ENCODE results near the gene PTPRD. TPM values are rescaled to one million over a fixed set of nuclear protein-coding genes. Genes with fewer than 3 reads are reported as not detected.

Gene PTPRD
- polyA plus RNA-seq, 1 donor from 2014 or later = not detected

GRCh38 chr9:8613346-8613825 is 1999.4 kb downstream of the PTPRD start:
- peaks cover 0 to 3% (median 0%) of the 10 kb centered on the region in 3 donors for H3K9me3 Mint-ChIP-seq
- H3K27ac Mint-ChIP-seq = no peak overlapping the region
- no peaks in the 10 kb centered on the region for H3K27me3 Mint-ChIP-seq
- no peaks in the 10 kb centered on the region for H3K36me3 Mint-ChIP-seq
- no peaks in the 10 kb centered on the region for H3K4me1 Mint-ChIP-seq
- H3K4me3 Mint-ChIP-seq = no peak overlapping the region

DNA sequence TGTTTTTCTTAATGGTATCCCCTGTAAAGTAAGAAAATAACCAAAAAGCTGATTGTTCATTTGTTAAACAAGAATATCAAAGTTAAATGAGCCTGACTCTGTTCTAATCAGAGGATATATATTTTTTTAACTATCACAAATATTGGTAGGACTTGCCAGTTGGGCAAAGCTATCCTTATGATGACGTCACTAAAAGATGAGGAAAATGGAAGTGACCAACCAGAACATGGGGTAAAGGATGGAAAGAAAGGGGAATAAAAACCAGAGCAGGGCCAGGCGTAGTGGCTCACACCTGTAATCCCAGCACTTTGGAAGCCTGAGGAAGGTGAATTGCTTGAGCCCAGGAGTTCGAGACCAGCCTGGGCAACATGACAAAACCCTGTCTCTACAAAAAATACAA is 2001.6 kb downstream of the PTPRD start:
- peaks cover 0 to 3% (median 0%) of the 10 kb centered on the region in 3 donors for H3K9me3 Mint-ChIP-seq
- no peak overlapping the region for H3K4me3 Mint-ChIP-seq
- H3K27ac Mint-ChIP-seq = no peak overlapping the region
- H3K27me3 Mint-ChIP-seq = no peaks in the 10 kb centered on the region
- no peaks in the 10 kb centered on the region for H3K36me3 Mint-ChIP-seq
- no peaks in the 10 kb centered on the region for H3K4me1 Mint-ChIP-seq

- Mint-ChIP-seq H3K4me1 (no peaks in the 10 kb centered on the region), H3K36me3 (no peaks in the 10 kb centered on the region), H3K9me3 (peaks cover 0 to 3% (median 0%) of the 10 kb centered on the region in 3 donors), H3K27ac (no peak overlapping the region), H3K4me3 (no peak overlapping the region), H3K27me3 (no peaks in the 10 kb centered on the region)
Observed at GRCh38 chr9:8610256-8610655, 2002.5 kb downstream of the PTPRD start.

DNA sequence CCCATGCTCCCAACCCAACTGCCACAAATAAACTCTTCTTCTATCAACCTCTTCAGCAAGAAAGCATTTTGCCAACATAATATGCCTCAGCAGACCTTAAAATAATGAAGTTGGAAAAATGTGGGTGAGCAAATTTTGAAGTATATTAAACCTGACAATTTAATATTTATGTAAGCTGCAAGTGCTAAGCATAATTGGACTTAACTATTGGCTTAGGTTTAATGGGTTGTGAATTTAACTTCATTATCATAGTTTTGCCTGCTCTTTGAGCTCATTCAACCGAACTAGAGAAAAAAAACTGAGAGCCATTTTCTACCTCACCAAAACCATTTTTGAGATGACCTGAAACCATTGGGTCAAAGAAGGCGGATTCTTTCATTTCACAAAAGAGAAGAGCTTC is 2007.7 kb downstream of the PTPRD start:
- Mint-ChIP-seq H3K27me3 (no peaks in the 10 kb centered on the region), H3K36me3 (no peaks in the 10 kb centered on the region), H3K9me3 (no peaks in the 10 kb centered on the region), H3K4me1 (no peaks in the 10 kb centered on the region), H3K4me3 (no peak overlapping the region), H3K27ac (no peak overlapping the region)

DNA sequence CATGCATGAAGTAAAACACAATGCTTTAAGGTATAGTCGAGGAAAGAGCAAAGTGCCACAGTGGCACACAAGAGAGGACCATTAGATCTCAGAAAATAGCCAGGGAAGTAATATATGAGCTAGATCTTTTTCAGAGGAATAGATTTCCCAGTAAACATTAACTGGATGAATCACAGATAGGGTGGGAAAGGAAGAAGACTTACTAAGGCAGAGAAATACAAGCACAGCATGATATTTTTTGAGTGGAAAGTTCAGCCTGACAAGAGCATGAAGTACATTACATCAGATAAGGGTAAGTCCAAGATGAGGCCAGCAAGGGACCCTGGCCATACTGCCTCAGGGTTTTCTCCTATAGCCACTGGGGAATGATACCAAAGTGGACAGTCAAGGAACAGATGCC is 2008.6 kb downstream of the PTPRD start:
- peaks cover 0 to 1% (median 0%) of the 10 kb centered on the region in 3 donors for H3K9me3 Mint-ChIP-seq
- H3K27me3 Mint-ChIP-seq = no peaks in the 10 kb centered on the region
- H3K4me3 Mint-ChIP-seq = no peak overlapping the region
- no peaks in the 10 kb centered on the region for H3K4me1 Mint-ChIP-seq
- no peak overlapping the region for H3K27ac Mint-ChIP-seq
- H3K36me3 Mint-ChIP-seq = no peaks in the 10 kb centered on the region

- Mint-ChIP-seq H3K27me3 (no peaks in the 10 kb centered on the region), H3K4me3 (no peak overlapping the region), H3K36me3 (no peaks in the 10 kb centered on the region), H3K9me3 (peaks cover 0 to 4% (median 0%) of the 10 kb centered on the region in 3 donors), H3K27ac (no peak overlapping the region), H3K4me1 (no peaks in the 10 kb centered on the region)
Observed at GRCh38 chr9:8600914-8601680, 2011.7 kb downstream of the PTPRD start.

- Mint-ChIP-seq H3K9me3 (peaks cover 0 to 4% (median 0%) of the 10 kb centered on the region in 3 donors), H3K36me3 (no peaks in the 10 kb centered on the region), H3K4me3 (no peak overlapping the region), H3K27me3 (no peaks in the 10 kb centered on the region), H3K27ac (no peak overlapping the region), H3K4me1 (no peaks in the 10 kb centered on the region)
Observed at GRCh38 chr9:8599937-8600336, 2012.9 kb downstream of the PTPRD start.

GRCh38 chr9:8589476-8589875 is 2023.3 kb downstream of the PTPRD start:
- H3K27ac Mint-ChIP-seq = no peak overlapping the region
- H3K9me3 Mint-ChIP-seq = peaks cover 0 to 4% (median 0%) of the 10 kb centered on the region in 3 donors
- H3K36me3 Mint-ChIP-seq = peaks cover 1% of the 10 kb centered on the region
- H3K27me3 Mint-ChIP-seq = no peaks in the 10 kb centered on the region
- H3K4me1 Mint-ChIP-seq = no peaks in the 10 kb centered on the region
- no peak overlapping the region for H3K4me3 Mint-ChIP-seq

- Mint-ChIP-seq H3K4me3 (no peak overlapping the region), H3K4me1 (peaks cover 0 to 2% (median 0%) of the 10 kb centered on the region in 3 donors), H3K27ac (no peak overlapping the region), H3K27me3 (no peaks in the 10 kb centered on the region), H3K9me3 (peaks cover 0 to 2% (median 0%) of the 10 kb centered on the region in 3 donors), H3K36me3 (no peaks in the 10 kb centered on the region)
Observed at GRCh38 chr9:8585036-8585435, 2027.8 kb downstream of the PTPRD start.

- Mint-ChIP-seq H3K4me3 (no peak overlapping the region), H3K36me3 (no peaks in the 10 kb centered on the region), H3K4me1 (peaks cover 0 to 2% (median 0%) of the 10 kb centered on the region in 3 donors), H3K27me3 (no peaks in the 10 kb centered on the region), H3K9me3 (peaks cover 0 to 2% (median 0%) of the 10 kb centered on the region in 3 donors), H3K27ac (peak overlapping the region in 1 of 3 donors; percentile 4)
Observed at GRCh38 chr9:8579661-8580060, 2033.1 kb downstream of the PTPRD start.

- Mint-ChIP-seq H3K27ac (no peak overlapping the region), H3K9me3 (no peaks in the 10 kb centered on the region), H3K4me1 (peaks cover 0 to 2% (median 0%) of the 10 kb centered on the region in 3 donors), H3K27me3 (no peaks in the 10 kb centered on the region), H3K36me3 (no peaks in the 10 kb centered on the region), H3K4me3 (no peak overlapping the region)
Observed at GRCh38 chr9:8576741-8577140, 2036.1 kb downstream of the PTPRD start.

DNA sequence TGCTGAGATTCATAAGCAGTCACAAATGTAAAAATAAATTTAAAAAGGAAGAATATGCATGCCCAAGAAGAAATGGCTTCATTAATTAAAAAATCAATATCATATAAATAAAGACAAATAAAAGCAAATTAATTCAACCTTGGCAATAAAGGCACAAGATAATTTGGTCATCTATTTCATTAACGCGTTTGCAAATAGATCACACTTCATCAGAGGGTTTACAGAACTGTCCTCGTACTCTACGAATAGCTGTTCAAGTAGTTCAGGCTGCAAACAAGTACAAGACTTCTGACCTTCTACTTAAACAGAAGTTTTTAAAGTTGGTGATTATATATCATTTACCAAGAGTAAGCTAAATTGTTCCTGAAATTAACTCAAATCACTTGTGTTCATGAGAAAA is 2038.0 kb downstream of the PTPRD start:
- Mint-ChIP-seq H3K4me1 (no peaks in the 10 kb centered on the region), H3K36me3 (no peaks in the 10 kb centered on the region)

DNA sequence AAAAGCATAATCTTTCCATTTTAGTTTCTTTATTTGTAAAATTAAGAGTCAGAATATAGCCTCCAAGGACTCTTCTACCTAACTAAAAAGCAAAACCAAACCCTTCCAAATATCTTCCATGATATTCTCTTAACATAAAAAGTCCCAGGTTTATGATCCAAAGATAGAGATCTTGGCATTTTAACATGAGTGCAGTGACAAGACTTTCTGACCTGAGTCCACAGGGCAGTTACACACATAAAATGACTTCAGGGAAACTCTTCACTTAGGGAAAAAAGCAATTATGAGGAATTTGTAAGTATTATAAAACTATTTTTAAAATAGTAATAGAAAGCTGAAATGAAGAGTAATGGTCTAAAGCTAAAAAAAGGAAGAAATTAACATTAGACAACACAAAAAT is 2040.6 kb downstream of the PTPRD start:
- H3K9me3 Mint-ChIP-seq = no peaks in the 10 kb centered on the region
- H3K36me3 Mint-ChIP-seq = no peaks in the 10 kb centered on the region
- H3K27me3 Mint-ChIP-seq = no peaks in the 10 kb centered on the region
- H3K4me1 Mint-ChIP-seq = no peaks in the 10 kb centered on the region
- H3K4me3 Mint-ChIP-seq = no peak overlapping the region
- no peak overlapping the region for H3K27ac Mint-ChIP-seq

More for the DNA sequence above, 2038.0 kb downstream of the PTPRD start:
- Mint-ChIP-seq H3K9me3 (no peaks in the 10 kb centered on the region), H3K27ac (no peak overlapping the region), H3K4me3 (no peak overlapping the region), H3K27me3 (no peaks in the 10 kb centered on the region)

GRCh38 chr9:8571643-8572042 is 2041.2 kb downstream of the PTPRD start:
- Mint-ChIP-seq H3K9me3 (no peaks in the 10 kb centered on the region), H3K4me1 (no peaks in the 10 kb centered on the region)

GRCh38 chr9:8570776-8571175 is 2042.0 kb downstream of the PTPRD start:
- Mint-ChIP-seq H3K27ac (no peak overlapping the region), H3K36me3 (no peaks in the 10 kb centered on the region), H3K4me3 (no peak overlapping the region)

More at GRCh38 chr9:8571643-8572042, 2041.2 kb downstream of the PTPRD start:
- H3K36me3 Mint-ChIP-seq = no peaks in the 10 kb centered on the region
- no peak overlapping the region for H3K4me3 Mint-ChIP-seq
- H3K27me3 Mint-ChIP-seq = no peaks in the 10 kb centered on the region
- H3K27ac Mint-ChIP-seq = no peak overlapping the region

DNA sequence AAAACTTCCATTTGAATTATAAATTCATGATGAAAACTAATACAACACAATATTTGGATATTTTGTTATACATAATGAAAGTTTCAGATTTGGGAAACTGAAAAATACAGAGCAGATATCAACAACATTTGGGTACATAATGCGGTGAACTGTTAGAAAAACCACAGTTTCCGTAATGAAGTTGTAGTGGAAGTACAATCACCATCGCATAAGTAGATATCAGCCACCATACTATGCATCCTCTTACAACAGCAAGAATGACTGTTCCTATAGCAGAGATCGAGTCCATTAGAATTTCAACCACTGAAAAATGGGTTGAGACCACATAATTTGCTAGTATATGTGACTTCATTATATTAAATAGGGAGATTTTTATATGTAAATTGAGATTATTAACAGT is 2043.0 kb downstream of the PTPRD start:
- Mint-ChIP-seq H3K4me1 (peaks cover 0 to 1% (median 0%) of the 10 kb centered on the region in 3 donors), H3K27me3 (no peaks in the 10 kb centered on the region), H3K27ac (no peak overlapping the region), H3K4me3 (no peak overlapping the region), H3K9me3 (no peaks in the 10 kb centered on the region), H3K36me3 (no peaks in the 10 kb centered on the region)

More at GRCh38 chr9:8570776-8571175, 2042.0 kb downstream of the PTPRD start:
- H3K4me1 Mint-ChIP-seq = no peaks in the 10 kb centered on the region
- no peaks in the 10 kb centered on the region for H3K27me3 Mint-ChIP-seq
- H3K9me3 Mint-ChIP-seq = no peaks in the 10 kb centered on the region
